PC-3 (cell line): ENCODE data around the gene ADCY2. TPM values are rescaled to one million over a fixed set of nuclear protein-coding genes. Genes with fewer than 3 reads are reported as not detected.

Experiments used
- ATAC-seq: fragments of 200-7000 bp; cut with Tn5 transposase; 2 replicates; pipeline ENCODE4 v1.9.1; 2020; ENCODE audit warnings: mild to moderate bottlenecking, moderate library complexity
- BruUV-seq: library from RNA; stranded (reverse); fragments of 400-500 nt; replicated peaks from 2 replicates; lab custom pipeline; 2021; lab: Mats Ljungman, UMichigan
- CTCF ChIA-PET: fragments of 300-600 bp; sonication (Branson Sonifier 250); formaldehyde crosslinking; loops from one replicate; lab custom pipeline; 2022; ENCODE audit warnings: antibody characterized with exemption; lab: Charles Lee
- POLR2A ChIA-PET: fragments of 300-600 bp; sonication (Branson Sonifier 250); formaldehyde crosslinking; loops from one replicate; lab custom pipeline; 2022; ENCODE audit warnings: antibody characterized with exemption; ENCODE audit not compliant: unreplicated experiment; lab: Charles Lee
- DNase-seq: peaks from one replicate; pipeline ENCODE4 v3.0.0-alpha.2; 2015
- H2AFZ ChIP-seq: fragments of 300-600 bp; sonication (generic); 2 replicates; pipeline ENCODE4 v1.6.0; 2016; ENCODE audit warnings: antibody characterized with exemption, low read length
- H3F3A ChIP-seq: fragments of 300-600 bp; sonication (generic); one replicate; pipeline ENCODE4 v1.6.0; 2017; ENCODE audit warnings: antibody characterized with exemption, low read length, control low read depth, mild to moderate bottlenecking; ENCODE audit not compliant: unreplicated experiment
- H3K27ac ChIP-seq: fragments of 300-600 bp; sonication (generic); 2 replicates; pipeline ENCODE4 v1.5.1; 2016; ENCODE audit warnings: mild to moderate bottlenecking, low read length
- H3K27me3 ChIP-seq: fragments of 300-600 bp; sonication (generic); 2 replicates; pipeline ENCODE4 v1.6.1; 2016; ENCODE audit warnings: low read length, mixed read lengths
- H3K36me3 ChIP-seq: fragments of 300-600 bp; sonication (generic); 2 replicates; pipeline ENCODE4 v1.6.1; 2016; ENCODE audit warnings: low read depth, mixed run types, low read length, mixed read lengths
- H3K4me1 ChIP-seq: fragments of 300-600 bp; sonication (generic); 2 replicates; pipeline ENCODE4 v1.5.1; 2016; ENCODE audit warnings: low read length; ENCODE audit not compliant: insufficient read depth
- H3K4me2 ChIP-seq: fragments of 300-600 bp; sonication (generic); 2 replicates; pipeline ENCODE4 v1.6.0; 2016; ENCODE audit warnings: low read length
- H3K4me3 ChIP-seq: fragments of 300-600 bp; sonication (generic); 2 replicates; pipeline ENCODE4 v1.5.1; 2016; ENCODE audit warnings: mild to moderate bottlenecking, low read length, mixed read lengths
- H3K79me2 ChIP-seq: fragments of 300-600 bp; sonication (generic); 2 replicates; pipeline ENCODE4 v1.6.1; 2017; ENCODE audit warnings: low read length, mixed read lengths
- H3K9ac ChIP-seq: fragments of 300-600 bp; sonication (generic); 2 replicates; pipeline ENCODE4 v1.6.0; 2016; ENCODE audit warnings: mild to moderate bottlenecking, low read length
- H3K9me2 ChIP-seq: fragments of 300-600 bp; sonication (generic); replicated peaks from 2 replicates; pipeline ENCODE4 v1.6.1; 2016; ENCODE audit warnings: mixed run types, low read length, mixed read lengths
- H3K9me3 ChIP-seq: fragments of 300-600 bp; sonication (generic); 2 replicates; pipeline ENCODE4 v1.6.1; 2016; ENCODE audit warnings: low read length, mixed read lengths
- H4K20me1 ChIP-seq: fragments of 300-600 bp; sonication (generic); 2 replicates; pipeline ENCODE4 v1.6.1; 2016; ENCODE audit warnings: low read length, mixed read lengths
- EZH2 ChIP-seq: fragments of 300-600 bp; sonication (generic); IDR thresholded peaks from one replicate; pipeline ENCODE4 v1.6.1; 2017; ENCODE audit warnings: antibody characterized with exemption, mild to moderate bottlenecking, low read length; ENCODE audit not compliant: unreplicated experiment
- EZH2phosphoT487 ChIP-seq: fragments of 300-600 bp; sonication (generic); IDR thresholded peaks from 2 replicates; pipeline ENCODE4 v1.6.1; 2018; ENCODE audit warnings: mild to moderate bottlenecking, antibody characterized with exemption, low read length, borderline replicate concordance
- intact Hi-C: fragments of 100-400 bp; cut with micrococcal nuclease; formaldehyde crosslinking; loops from 2 replicates; pipeline ENCODE4 v1.9.0; 2023
- total RNA-seq: library from RNA; depleted of rRNA; stranded (reverse); fragments of >200 nt; gene quantifications from 2 replicates; pipeline ENCODE4 v1.2.3, GENCODE V29; 2014
- TF ChIP-seq, protein P1 (sequence below): fragments of 300-600 bp; sonication (generic); conservative IDR thresholded peaks from 2 replicates; pipeline ENCODE4 v1.5.1; 2017; ENCODE audit warnings: antibody characterized with exemption, low read depth, mild to moderate bottlenecking, low read length

The ADCY2 gene
- total RNA-seq, 1 experiment from 2014 or later = not detected

DNA sequence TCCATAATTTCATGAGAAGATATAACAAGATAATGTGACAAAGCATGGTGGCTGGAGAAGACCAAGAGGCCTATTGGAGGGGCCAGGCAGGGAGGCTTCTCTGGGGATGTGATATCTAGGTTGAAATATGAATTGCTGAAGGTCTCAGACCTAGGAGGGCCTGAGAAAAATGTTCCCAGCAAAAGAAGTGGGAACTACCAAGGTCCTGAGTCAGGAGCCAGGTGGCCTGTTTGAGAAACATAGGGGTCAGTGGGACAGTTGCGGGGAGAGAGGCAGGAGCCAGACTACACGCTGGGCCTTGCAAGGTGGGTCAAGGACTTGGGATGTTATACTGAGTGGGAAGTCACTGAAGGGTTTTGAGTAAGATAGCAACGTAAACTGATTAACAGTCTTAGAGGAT lies 238.9 kb downstream of the ADCY2 start:
- POLR2A ChIA-PET = no interaction called here
- CTCF ChIA-PET = no interaction called here
- Histone ChIP-seq H3K36me3 (no peaks in the 10 kb centered on the region), H3K9me2 (no peaks in the 10 kb centered on the region), H3K4me3 (no peak overlapping the region), H4K20me1 (no peaks in the 10 kb centered on the region), H3K9me3 (no peaks in the 10 kb centered on the region), H3F3A (no peaks in the 10 kb centered on the region), H3K9ac (no peak overlapping the region), H3K4me2 (no peak overlapping the region), H2AFZ (no peak overlapping the region), H3K4me1 (no peaks in the 10 kb centered on the region), H3K79me2 (no peaks in the 10 kb centered on the region), H3K27me3 (peaks cover 8% of the 10 kb centered on the region; the same call in 1 of the 2 replicates), H3K27ac (no peak overlapping the region)
- TF ChIP-seq EZH2phosphoT487 (no peak), EZH2 (no peak)
- TF ChIP-seq, protein P1, sequence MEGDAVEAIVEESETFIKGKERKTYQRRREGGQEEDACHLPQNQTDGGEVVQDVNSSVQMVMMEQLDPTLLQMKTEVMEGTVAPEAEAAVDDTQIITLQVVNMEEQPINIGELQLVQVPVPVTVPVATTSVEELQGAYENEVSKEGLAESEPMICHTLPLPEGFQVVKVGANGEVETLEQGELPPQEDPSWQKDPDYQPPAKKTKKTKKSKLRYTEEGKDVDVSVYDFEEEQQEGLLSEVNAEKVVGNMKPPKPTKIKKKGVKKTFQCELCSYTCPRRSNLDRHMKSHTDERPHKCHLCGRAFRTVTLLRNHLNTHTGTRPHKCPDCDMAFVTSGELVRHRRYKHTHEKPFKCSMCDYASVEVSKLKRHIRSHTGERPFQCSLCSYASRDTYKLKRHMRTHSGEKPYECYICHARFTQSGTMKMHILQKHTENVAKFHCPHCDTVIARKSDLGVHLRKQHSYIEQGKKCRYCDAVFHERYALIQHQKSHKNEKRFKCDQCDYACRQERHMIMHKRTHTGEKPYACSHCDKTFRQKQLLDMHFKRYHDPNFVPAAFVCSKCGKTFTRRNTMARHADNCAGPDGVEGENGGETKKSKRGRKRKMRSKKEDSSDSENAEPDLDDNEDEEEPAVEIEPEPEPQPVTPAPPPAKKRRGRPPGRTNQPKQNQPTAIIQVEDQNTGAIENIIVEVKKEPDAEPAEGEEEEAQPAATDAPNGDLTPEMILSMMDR = no peak
- intact Hi-C loops = no loop called here
- ATAC-seq (no peak), DNase-seq (no peak)
- BruUV-seq = no TSS peak

DNA sequence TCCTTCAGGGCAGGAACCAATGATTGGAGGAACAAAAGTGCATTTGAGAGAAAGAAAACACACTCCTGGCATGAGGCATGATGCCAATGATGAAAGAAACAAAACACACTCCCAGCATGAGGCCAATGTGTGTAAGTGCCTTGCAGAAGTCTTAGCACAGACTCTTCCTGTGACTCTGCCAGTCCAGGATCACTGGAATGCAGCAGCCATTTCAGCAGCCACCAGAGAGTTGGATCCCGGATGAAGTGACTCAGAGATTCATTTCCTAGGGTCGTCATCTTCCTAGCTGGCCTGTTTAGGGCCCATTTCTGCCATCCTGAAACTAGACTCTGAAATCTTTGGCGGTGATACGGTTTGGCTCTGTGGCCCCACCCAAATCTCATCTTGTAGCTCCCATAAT lies 242.5 kb downstream of the ADCY2 start:
- Histone ChIP-seq H3K4me2 (no peak overlapping the region), H3K9me2 (no peaks in the 10 kb centered on the region), H3K4me3 (no peak overlapping the region), H3K36me3 (no peaks in the 10 kb centered on the region), H3K4me1 (no peaks in the 10 kb centered on the region), H4K20me1 (no peaks in the 10 kb centered on the region), H3K9me3 (0 out of 2 replicates have a peak, but pooled peaks cover 3% of the 10 kb centered on the region), H3F3A (no peaks in the 10 kb centered on the region), H3K79me2 (no peaks in the 10 kb centered on the region), H3K27ac (no peak overlapping the region), H3K27me3 (no peaks in the 10 kb centered on the region), H3K9ac (no peak overlapping the region), H2AFZ (no peak overlapping the region)
- DNase-seq (no peak), ATAC-seq (no peak)
- ChIA-PET POLR2A (no interaction called here), CTCF (no interaction called here)
- BruUV-seq = no TSS peak
- TF ChIP-seq EZH2phosphoT487 = no peak
- TF ChIP-seq EZH2 = no peak
- TF ChIP-seq, protein P1 = no peak
- intact Hi-C loops = no loop called here

DNA sequence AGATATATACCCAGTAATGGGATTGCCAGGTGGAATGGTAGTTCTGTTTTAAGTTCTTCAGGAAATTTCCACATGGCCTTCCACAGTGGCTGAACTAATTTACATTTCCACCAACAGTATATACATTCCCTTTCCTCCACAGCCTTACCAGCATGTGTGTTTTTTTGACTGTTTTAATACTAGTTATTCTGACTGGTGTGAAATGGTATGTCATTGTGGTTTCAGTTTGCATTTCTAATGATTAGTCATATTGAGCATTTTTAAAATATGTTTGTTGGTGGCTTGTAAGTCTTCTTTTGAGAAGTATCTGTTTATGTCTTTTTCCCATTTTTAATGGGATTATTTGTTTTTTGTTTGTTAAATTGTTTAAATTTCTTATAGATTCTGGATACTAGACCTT lies 246.1 kb downstream of the ADCY2 start:
- POLR2A ChIA-PET = no interaction called here
- no peak overlapping the region for H3K4me3 ChIP-seq
- CTCF ChIA-PET = no interaction called here
- no peak overlapping the region for H3K27ac ChIP-seq
- no peak overlapping the region for H3K4me2 ChIP-seq
- no peaks in the 10 kb centered on the region for H3K79me2 ChIP-seq
- intact Hi-C loops = no loop called here
- H2AFZ ChIP-seq = no peak overlapping the region
- H3K9me2 ChIP-seq = no peaks in the 10 kb centered on the region
- H3K36me3 ChIP-seq = no peaks in the 10 kb centered on the region
- ATAC-seq (no peak), DNase-seq (no peak)
- no peaks in the 10 kb centered on the region for H4K20me1 ChIP-seq
- peaks cover 13% of the 10 kb centered on the region; the same call in 1 of the 2 replicates for H3K9me3 ChIP-seq
- BruUV-seq = no TSS peak
- no peak for TF ChIP-seq EZH2
- TF ChIP-seq, protein P1 = no peak
- TF ChIP-seq EZH2phosphoT487 = no peak
- H3K9ac ChIP-seq = no peak overlapping the region
- no peaks in the 10 kb centered on the region for H3K4me1 ChIP-seq
- H3F3A ChIP-seq = no peaks in the 10 kb centered on the region
- H3K27me3 ChIP-seq = peaks cover 23% of the 10 kb centered on the region
